DND-41 (cell line): ENCODE results near the gene MSI2.

Source experiments
- EZH2 ChIP-seq: IDR thresholded peaks from 3 replicates; pipeline ENCODE4 v1.6.1; 2012; ENCODE audit warnings: borderline replicate concordance, low read depth, mild to moderate bottlenecking, moderate library complexity, low read length, inconsistent platforms; ENCODE audit not compliant: severe bottlenecking
- TF ChIP-seq, protein P1 (sequence below): IDR thresholded peaks from 2 replicates; pipeline ENCODE4 v1.5.1; 2012; ENCODE audit warnings: borderline replicate concordance, low read length, moderate library complexity, mild to moderate bottlenecking; ENCODE audit not compliant: poor library complexity, severe bottlenecking; ENCODE audit errors: extremely low read depth

- TF ChIP-seq, protein P1, sequence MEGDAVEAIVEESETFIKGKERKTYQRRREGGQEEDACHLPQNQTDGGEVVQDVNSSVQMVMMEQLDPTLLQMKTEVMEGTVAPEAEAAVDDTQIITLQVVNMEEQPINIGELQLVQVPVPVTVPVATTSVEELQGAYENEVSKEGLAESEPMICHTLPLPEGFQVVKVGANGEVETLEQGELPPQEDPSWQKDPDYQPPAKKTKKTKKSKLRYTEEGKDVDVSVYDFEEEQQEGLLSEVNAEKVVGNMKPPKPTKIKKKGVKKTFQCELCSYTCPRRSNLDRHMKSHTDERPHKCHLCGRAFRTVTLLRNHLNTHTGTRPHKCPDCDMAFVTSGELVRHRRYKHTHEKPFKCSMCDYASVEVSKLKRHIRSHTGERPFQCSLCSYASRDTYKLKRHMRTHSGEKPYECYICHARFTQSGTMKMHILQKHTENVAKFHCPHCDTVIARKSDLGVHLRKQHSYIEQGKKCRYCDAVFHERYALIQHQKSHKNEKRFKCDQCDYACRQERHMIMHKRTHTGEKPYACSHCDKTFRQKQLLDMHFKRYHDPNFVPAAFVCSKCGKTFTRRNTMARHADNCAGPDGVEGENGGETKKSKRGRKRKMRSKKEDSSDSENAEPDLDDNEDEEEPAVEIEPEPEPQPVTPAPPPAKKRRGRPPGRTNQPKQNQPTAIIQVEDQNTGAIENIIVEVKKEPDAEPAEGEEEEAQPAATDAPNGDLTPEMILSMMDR, result no peak
- TF ChIP-seq EZH2, result no peak
Observed at GRCh38 chr17:57404795-57405490, 148.6 kb downstream of the MSI2 start.
